Calu3 (cell line): ENCODE measurements around the gene TTC19. TPM values are rescaled to one million over a fixed set of nuclear protein-coding genes. Genes with fewer than 3 reads are reported as not detected.

ENCODE experiments used
- BruUV-seq: library from RNA; stranded (reverse); fragments of 400-500 nt; replicated peaks from 2 replicates; lab custom pipeline; 2021; lab: Mats Ljungman, UMichigan
- CTCF ChIA-PET: fragments of 300-600 bp; sonication (Branson Sonifier 250); formaldehyde crosslinking; loops from one replicate; lab custom pipeline; 2022; ENCODE audit warnings: antibody characterized with exemption; lab: Charles Lee
- DNase-seq: peaks from one replicate; pipeline ENCODE4 v3.0.0; 2022
- H3K27ac Mint-ChIP-seq: one replicate; pipeline ENCODE4 v1.8.0; 2022; ENCODE audit warnings: mixed read lengths; ENCODE audit not compliant: unreplicated experiment
- H3K27me3 Mint-ChIP-seq: one replicate; pipeline ENCODE4 v1.8.0; 2022; ENCODE audit warnings: mixed read lengths; ENCODE audit not compliant: unreplicated experiment
- H3K36me3 Mint-ChIP-seq: one replicate; pipeline ENCODE4 v1.8.0; 2022; ENCODE audit warnings: mild to moderate bottlenecking, moderate library complexity, mixed read lengths; ENCODE audit not compliant: insufficient read depth, unreplicated experiment
- H3K4me1 Mint-ChIP-seq: one replicate; pipeline ENCODE4 v1.8.0; 2022; ENCODE audit warnings: mild to moderate bottlenecking, low read depth, mixed read lengths; ENCODE audit not compliant: unreplicated experiment
- H3K4me3 Mint-ChIP-seq: one replicate; pipeline ENCODE4 v1.8.0; 2022; ENCODE audit warnings: mild to moderate bottlenecking, low read depth, moderate library complexity, mixed read lengths; ENCODE audit not compliant: unreplicated experiment
- H3K9me3 Mint-ChIP-seq: one replicate; pipeline ENCODE4 v1.8.0; 2022; ENCODE audit warnings: low read depth, mixed read lengths; ENCODE audit not compliant: unreplicated experiment
- intact Hi-C: fragments of 100-400 bp; cut with micrococcal nuclease; formaldehyde crosslinking; loops from one replicate; pipeline ENCODE4 v1.10.0; 2022; ENCODE audit not compliant: unreplicated experiment
- total RNA-seq: library from RNA; stranded (reverse); gene quantifications from 2 replicates; pipeline ENCODE4 v1.2.3, GENCODE V29; 2022
- TF ChIP-seq, protein P1 (sequence below): fragments of 200-600 bp; IDR thresholded peaks from one replicate; pipeline ENCODE4 v1.8.0; 2022; ENCODE audit warnings: antibody characterized with exemption; ENCODE audit not compliant: unreplicated experiment

Gene TTC19
- total RNA-seq, 1 experiment from 2014 or later = 30.3 TPM

DNA sequence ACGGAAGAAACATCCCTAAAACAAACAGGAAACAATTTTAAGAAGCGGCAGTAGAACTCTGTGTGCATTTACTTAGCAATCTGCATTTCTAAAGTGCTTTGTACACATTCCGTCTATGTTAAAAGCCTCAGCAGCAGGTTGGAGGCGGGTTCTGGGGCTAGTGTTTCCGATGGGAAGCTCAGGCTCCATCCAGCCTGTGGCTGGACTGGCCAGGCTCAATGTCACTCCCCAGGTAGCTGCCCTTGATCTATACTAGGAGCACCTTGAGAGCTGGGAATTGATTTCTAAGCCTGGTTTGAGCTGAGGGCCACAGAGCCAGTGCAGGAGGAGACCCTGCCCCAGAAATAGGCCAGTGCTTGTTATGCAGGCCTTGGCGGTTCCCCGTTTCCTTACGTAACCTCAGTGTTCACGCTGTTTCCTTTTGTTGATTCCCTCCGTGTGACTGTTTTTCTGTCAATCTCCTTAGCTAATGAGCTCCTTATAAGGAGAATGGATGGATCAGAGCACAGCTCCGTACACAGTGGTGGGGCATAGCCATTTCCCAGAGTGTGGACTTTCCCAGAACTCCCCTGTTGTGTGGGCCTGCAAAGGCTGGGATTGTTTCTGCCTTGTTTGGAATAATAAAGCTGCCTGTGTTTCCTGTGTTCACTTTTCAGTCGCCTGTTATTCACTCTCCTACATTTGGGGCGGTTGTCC, 33.3 kb upstream of the TTC19 start:
- peak overlapping the region; percentile 60 for H3K4me3 Mint-ChIP-seq
- peaks cover 13% of the 10 kb centered on the region for H3K36me3 Mint-ChIP-seq
- CTCF ChIA-PET = interaction anchor here (0.6 to 1.8 kb wide), 3 partner anchors 10 to 33 kb away, joined by 3 to 6 read pairs (median 4); partner anchors contain the start of genes ADORA2B, TTC19 and ZSWIM7
- BruUV-seq = no TSS peak
- intact Hi-C loops = no loop called here
- H3K9me3 Mint-ChIP-seq = no peaks in the 10 kb centered on the region
- DNase-seq = no peak
- TF ChIP-seq, protein P1, sequence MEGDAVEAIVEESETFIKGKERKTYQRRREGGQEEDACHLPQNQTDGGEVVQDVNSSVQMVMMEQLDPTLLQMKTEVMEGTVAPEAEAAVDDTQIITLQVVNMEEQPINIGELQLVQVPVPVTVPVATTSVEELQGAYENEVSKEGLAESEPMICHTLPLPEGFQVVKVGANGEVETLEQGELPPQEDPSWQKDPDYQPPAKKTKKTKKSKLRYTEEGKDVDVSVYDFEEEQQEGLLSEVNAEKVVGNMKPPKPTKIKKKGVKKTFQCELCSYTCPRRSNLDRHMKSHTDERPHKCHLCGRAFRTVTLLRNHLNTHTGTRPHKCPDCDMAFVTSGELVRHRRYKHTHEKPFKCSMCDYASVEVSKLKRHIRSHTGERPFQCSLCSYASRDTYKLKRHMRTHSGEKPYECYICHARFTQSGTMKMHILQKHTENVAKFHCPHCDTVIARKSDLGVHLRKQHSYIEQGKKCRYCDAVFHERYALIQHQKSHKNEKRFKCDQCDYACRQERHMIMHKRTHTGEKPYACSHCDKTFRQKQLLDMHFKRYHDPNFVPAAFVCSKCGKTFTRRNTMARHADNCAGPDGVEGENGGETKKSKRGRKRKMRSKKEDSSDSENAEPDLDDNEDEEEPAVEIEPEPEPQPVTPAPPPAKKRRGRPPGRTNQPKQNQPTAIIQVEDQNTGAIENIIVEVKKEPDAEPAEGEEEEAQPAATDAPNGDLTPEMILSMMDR = no peak
- H3K27me3 Mint-ChIP-seq = no peaks in the 10 kb centered on the region
- H3K27ac Mint-ChIP-seq = peak overlapping the region; percentile 82
- peaks cover 48% of the 10 kb centered on the region for H3K4me1 Mint-ChIP-seq

DNA sequence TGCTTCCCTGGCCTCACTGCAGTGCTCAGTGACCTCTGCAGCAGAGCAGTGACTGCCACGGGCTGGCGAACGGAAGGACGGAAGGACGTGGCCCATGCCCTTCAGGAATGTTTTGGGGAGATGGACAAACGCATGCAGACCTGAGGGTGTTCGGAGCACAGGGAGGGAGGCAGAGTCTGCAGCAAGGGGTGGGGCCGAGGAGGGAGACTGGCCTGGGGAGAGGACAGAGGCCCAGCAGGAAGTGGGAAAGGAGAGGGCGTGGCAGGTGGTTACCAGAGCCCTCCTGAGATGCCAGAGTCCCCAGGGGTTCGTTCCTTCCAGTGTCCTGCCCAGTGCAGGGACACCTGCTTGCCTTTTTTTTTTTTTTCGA, 32.8 kb upstream of the TTC19 start:
- peak; percentile 70 for DNase-seq
- intact Hi-C loops = no loop called here
- CTCF ChIA-PET = interaction anchor here (0.6 to 1.8 kb wide), 3 partner anchors 9 to 32 kb away, joined by 3 to 6 read pairs (median 4); partner anchors contain the start of genes ADORA2B, TTC19 and ZSWIM7
- Mint-ChIP-seq H3K27ac (peak overlapping the region; percentile 82), H3K4me3 (peak overlapping the region; percentile 60), H3K4me1 (peaks cover 48% of the 10 kb centered on the region), H3K9me3 (no peaks in the 10 kb centered on the region), H3K36me3 (peaks cover 13% of the 10 kb centered on the region), H3K27me3 (no peaks in the 10 kb centered on the region)
- BruUV-seq = no TSS peak
- TF ChIP-seq, protein P1 = no peak

DNA sequence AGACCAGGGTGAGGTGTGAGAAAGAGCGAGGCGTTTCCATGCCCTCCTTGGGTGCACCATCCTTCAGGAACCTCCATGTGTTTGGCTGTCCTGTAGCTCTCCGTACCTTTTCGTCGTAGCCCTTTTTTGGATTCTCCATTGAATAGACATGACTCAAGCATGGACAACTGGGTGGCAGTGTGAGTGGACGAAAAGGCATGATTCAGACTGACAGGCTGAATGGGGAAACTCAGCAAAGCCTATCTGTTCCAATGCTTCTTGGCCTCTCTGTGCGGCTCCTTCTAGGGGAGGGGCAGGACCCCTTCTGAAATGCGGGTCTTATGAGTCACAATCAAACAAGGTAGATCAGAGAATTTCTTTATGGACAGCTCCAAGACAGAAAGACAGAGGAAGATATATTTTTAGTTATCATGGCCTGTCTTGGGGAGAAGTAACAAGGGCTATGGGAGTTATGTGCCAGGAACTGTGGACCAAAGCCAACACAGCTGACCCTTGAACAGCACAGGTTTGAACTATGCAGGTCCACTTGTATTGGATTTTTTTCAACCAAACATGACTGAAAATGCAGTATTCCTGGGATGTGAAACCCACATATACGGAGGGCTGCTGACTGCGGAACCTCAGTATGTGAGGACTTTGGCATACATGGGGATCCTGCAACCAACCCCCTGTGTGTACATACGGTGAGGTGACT, 31.8 kb upstream of the TTC19 start:
- Mint-ChIP-seq H3K4me3 (no peak overlapping the region), H3K27ac (peak overlapping the region; percentile 82), H3K4me1 (peaks cover 48% of the 10 kb centered on the region), H3K36me3 (peaks cover 13% of the 10 kb centered on the region), H3K27me3 (no peaks in the 10 kb centered on the region), H3K9me3 (no peaks in the 10 kb centered on the region)
- TF ChIP-seq, protein P1 = no peak
- intact Hi-C loops = no loop called here
- DNase-seq = no peak
- CTCF ChIA-PET = no interaction called here
- BruUV-seq = no TSS peak

DNA sequence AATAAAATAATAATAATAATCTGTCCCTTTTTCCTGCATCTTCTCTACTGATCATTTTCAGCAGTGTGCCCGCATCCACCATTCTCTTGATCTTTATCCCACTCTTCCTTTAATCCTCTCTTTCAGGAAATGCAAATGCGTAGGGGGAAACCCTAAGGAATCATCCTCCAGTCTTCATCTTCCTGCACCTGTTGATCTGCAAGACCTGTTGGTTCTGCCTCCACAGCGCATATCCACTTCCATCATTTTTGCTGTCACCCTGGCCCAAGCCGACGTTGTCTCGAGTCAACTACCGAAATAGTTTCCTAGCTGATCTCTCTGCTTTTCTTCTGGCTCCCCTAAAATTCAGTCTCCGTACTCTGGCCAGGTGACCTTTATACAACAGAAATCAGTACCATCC, 30.2 kb upstream of the TTC19 start:
- Mint-ChIP-seq H3K27me3 (no peaks in the 10 kb centered on the region), H3K27ac (no peak overlapping the region), H3K36me3 (peaks cover 13% of the 10 kb centered on the region), H3K4me3 (no peak overlapping the region), H3K9me3 (no peaks in the 10 kb centered on the region), H3K4me1 (peaks cover 48% of the 10 kb centered on the region)
- no TSS peak for BruUV-seq
- CTCF ChIA-PET = no interaction called here
- DNase-seq = no peak
- intact Hi-C loops = no loop called here
- TF ChIP-seq, protein P1 = no peak
